Measurements from ENCODE around the gene APBA2. TPM values are rescaled to one million over a fixed set of nuclear protein-coding genes. Genes with fewer than 3 reads are reported as not detected.

The APBA2 gene
- total RNA-seq, 1 experiment from 2014 or later: 11.2 TPM

GRCh38 chr15:29100486-29101000 is 214.8 kb downstream of the APBA2 start:
- H3K4me1 Mint-ChIP-seq: peaks cover 46% of the 10 kb centered on the region
- H3K36me3 Mint-ChIP-seq: no peaks in the 10 kb centered on the region
- H3K27me3 Mint-ChIP-seq (ENCODE audit: low read depth): no peaks in the 10 kb centered on the region
- ChIA-PET POLR2A (no interaction called here), CTCF (interaction anchor here (0.9 to 2.5 kb wide), 5 partner anchors 11 to 189 kb away, joined by 3 to 34 read pairs (median 5); no protein-coding TSS in a partner anchor)
- no peak for ATAC-seq
- TF ChIP-seq ZNF423 (CRISPR knock-in tag; IDR thresholded peaks at IDR 0.05) (peak; percentile 65; the same call in 1 of the 2 replicates), NR2C2 (CRISPR knock-in tag; IDR thresholded peaks at IDR 0.05) (no peak)
- no peaks in the 10 kb centered on the region for H3K9me3 Mint-ChIP-seq
- H3K4me3 Mint-ChIP-seq: no peak overlapping the region
- no peak for DNase-seq (ENCODE audit: low spot score)
- H3K27ac Mint-ChIP-seq: 0 out of 2 replicates have a peak overlapping the region, but pooled peaks have one; percentile 21

DNA sequence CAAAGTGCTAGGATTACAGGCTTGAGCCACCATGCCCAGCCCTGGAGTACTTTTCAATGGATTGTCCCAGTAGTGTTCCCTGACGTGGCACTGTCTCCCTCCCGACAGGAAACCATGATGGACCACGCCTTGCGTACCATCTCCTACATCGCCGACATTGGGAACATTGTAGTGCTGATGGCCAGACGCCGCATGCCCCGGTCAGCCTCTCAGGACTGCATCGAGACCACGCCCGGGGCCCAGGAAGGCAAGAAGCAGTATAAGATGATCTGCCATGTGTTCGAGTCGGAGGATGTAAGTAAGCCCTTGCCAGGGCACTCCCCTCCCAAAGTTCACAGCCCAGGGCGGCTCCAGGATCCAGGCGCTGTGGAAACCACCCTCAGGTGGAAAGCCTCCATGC is 215.7 kb downstream of the APBA2 start:
- no peaks in the 10 kb centered on the region for H3K27me3 Mint-ChIP-seq (ENCODE audit: low read depth)
- ATAC-seq (no peak), DNase-seq (ENCODE audit: low spot score) (no peak)
- H3K4me1 Mint-ChIP-seq: peaks cover 43% of the 10 kb centered on the region
- ChIA-PET POLR2A (no interaction called here), CTCF (interaction anchor here (0.6 to 5.9 kb wide), 68 partner anchors 10 to 555 kb away, joined by 3 to 196 read pairs (median 5); partner anchors contain the start of gene APBA2)
- H3K27ac Mint-ChIP-seq: no peak overlapping the region
- H3K9me3 Mint-ChIP-seq: no peaks in the 10 kb centered on the region
- no peak overlapping the region for H3K4me3 Mint-ChIP-seq
- H3K36me3 Mint-ChIP-seq: no peaks in the 10 kb centered on the region
- TF ChIP-seq, protein P1, sequence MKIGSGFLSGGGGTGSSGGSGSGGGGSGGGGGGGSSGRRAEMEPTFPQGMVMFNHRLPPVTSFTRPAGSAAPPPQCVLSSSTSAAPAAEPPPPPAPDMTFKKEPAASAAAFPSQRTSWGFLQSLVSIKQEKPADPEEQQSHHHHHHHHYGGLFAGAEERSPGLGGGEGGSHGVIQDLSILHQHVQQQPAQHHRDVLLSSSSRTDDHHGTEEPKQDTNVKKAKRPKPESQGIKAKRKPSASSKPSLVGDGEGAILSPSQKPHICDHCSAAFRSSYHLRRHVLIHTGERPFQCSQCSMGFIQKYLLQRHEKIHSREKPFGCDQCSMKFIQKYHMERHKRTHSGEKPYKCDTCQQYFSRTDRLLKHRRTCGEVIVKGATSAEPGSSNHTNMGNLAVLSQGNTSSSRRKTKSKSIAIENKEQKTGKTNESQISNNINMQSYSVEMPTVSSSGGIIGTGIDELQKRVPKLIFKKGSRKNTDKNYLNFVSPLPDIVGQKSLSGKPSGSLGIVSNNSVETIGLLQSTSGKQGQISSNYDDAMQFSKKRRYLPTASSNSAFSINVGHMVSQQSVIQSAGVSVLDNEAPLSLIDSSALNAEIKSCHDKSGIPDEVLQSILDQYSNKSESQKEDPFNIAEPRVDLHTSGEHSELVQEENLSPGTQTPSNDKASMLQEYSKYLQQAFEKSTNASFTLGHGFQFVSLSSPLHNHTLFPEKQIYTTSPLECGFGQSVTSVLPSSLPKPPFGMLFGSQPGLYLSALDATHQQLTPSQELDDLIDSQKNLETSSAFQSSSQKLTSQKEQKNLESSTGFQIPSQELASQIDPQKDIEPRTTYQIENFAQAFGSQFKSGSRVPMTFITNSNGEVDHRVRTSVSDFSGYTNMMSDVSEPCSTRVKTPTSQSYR (CRISPR knock-in tag; IDR thresholded peaks at IDR 0.05): no peak
- TF ChIP-seq, protein P2, sequence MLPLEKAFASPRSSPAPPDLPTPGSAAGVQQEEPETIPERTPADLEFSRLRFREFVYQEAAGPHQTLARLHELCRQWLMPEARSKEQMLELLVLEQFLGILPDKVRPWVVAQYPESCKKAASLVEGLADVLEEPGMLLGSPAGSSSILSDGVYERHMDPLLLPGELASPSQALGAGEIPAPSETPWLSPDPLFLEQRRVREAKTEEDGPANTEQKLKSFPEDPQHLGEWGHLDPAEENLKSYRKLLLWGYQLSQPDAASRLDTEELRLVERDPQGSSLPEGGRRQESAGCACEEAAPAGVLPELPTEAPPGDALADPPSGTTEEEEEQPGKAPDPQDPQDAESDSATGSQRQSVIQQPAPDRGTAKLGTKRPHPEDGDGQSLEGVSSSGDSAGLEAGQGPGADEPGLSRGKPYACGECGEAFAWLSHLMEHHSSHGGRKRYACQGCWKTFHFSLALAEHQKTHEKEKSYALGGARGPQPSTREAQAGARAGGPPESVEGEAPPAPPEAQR (CRISPR knock-in tag; IDR thresholded peaks at IDR 0.05): no peak
- TF ChIP-seq, protein P3, sequence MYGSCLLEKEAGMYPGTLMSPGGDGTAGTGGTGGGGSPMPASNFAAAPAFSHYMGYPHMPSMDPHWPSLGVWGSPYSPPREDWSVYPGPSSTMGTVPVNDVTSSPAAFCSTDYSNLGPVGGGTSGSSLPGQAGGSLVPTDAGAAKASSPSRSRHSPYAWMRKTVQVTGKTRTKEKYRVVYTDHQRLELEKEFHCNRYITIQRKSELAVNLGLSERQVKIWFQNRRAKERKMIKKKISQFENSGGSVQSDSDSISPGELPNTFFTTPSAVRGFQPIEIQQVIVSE (CRISPR knock-in tag; IDR thresholded peaks at IDR 0.05; ENCODE audit: borderline replicate concordance): no peak
- no peak for TF ChIP-seq EMX1 (CRISPR knock-in tag; IDR thresholded peaks at IDR 0.05)
- TF ChIP-seq JUN (CRISPR knock-in tag; IDR thresholded peaks at IDR 0.05): no peak
- no peak for TF ChIP-seq ZBTB43 (CRISPR knock-in tag; IDR thresholded peaks at IDR 0.05)
- TF ChIP-seq PRRX2 (CRISPR knock-in tag; IDR thresholded peaks at IDR 0.05): no peak
- no peak for TF ChIP-seq ZNF396 (CRISPR knock-in tag; IDR thresholded peaks at IDR 0.05; ENCODE audit: borderline replicate concordance)
- no peak for TF ChIP-seq ELF4 (CRISPR knock-in tag; IDR thresholded peaks at IDR 0.05; ENCODE audit: low read depth)
- TF ChIP-seq SP1 (CRISPR knock-in tag; conservative IDR thresholded peaks at IDR 0.05): no peak
- no peak for TF ChIP-seq ZNF121 (CRISPR knock-in tag; IDR thresholded peaks at IDR 0.05)
- no peak for TF ChIP-seq PREB (CRISPR knock-in tag; IDR thresholded peaks at IDR 0.05; ENCODE audit: borderline replicate concordance)
- TF ChIP-seq OVOL2 (CRISPR knock-in tag; IDR thresholded peaks at IDR 0.05; ENCODE audit: borderline replicate concordance): no peak
- no peak for TF ChIP-seq GRHL2 (CRISPR knock-in tag; IDR thresholded peaks at IDR 0.05; ENCODE audit: insufficient replicate concordance, severe bottlenecking)
- no peak for TF ChIP-seq TEAD1 (CRISPR knock-in tag; IDR thresholded peaks at IDR 0.05)
- TF ChIP-seq, protein P4, sequence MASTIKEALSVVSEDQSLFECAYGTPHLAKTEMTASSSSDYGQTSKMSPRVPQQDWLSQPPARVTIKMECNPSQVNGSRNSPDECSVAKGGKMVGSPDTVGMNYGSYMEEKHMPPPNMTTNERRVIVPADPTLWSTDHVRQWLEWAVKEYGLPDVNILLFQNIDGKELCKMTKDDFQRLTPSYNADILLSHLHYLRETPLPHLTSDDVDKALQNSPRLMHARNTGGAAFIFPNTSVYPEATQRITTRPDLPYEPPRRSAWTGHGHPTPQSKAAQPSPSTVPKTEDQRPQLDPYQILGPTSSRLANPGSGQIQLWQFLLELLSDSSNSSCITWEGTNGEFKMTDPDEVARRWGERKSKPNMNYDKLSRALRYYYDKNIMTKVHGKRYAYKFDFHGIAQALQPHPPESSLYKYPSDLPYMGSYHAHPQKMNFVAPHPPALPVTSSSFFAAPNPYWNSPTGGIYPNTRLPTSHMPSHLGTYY (CRISPR knock-in tag; IDR thresholded peaks at IDR 0.05): no peak
- TF ChIP-seq ZNF138 (CRISPR knock-in tag; conservative IDR thresholded peaks at IDR 0.05): no peak
